ENCODE measurements around the gene VWA5B2.

VWA5B2 gene

GRCh38 chr3:184223946-184224345, 5.4 kb upstream of the VWA5B2 start:
- no peak for DNase-seq (ENCODE audit: low read depth in 2 of 2)

DNA sequence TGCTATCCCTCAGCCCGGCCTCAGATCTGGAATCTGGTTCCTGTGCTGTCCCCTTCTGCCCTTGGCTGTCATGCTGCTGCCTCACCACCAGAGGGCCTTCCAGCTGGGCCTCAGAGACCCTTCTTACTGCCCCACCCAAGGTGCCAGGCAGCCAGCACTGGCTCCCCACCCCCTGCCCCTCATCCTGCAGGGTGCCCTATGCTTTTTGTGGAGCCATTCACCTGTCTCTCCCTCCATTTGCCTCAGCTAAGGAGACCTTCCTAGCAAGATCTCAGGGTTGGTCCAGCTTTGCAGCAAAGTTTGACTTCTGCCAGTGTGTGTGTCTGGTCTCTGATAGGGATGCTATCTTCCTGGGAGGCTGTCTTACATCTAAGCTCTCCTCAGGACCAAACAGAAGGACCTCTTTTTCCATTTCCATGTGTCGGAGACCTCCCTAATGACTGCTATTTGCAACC, 1.9 kb upstream of the VWA5B2 start:
- no peak for DNase-seq (ENCODE audit: low read depth in 2 of 2)

DNA sequence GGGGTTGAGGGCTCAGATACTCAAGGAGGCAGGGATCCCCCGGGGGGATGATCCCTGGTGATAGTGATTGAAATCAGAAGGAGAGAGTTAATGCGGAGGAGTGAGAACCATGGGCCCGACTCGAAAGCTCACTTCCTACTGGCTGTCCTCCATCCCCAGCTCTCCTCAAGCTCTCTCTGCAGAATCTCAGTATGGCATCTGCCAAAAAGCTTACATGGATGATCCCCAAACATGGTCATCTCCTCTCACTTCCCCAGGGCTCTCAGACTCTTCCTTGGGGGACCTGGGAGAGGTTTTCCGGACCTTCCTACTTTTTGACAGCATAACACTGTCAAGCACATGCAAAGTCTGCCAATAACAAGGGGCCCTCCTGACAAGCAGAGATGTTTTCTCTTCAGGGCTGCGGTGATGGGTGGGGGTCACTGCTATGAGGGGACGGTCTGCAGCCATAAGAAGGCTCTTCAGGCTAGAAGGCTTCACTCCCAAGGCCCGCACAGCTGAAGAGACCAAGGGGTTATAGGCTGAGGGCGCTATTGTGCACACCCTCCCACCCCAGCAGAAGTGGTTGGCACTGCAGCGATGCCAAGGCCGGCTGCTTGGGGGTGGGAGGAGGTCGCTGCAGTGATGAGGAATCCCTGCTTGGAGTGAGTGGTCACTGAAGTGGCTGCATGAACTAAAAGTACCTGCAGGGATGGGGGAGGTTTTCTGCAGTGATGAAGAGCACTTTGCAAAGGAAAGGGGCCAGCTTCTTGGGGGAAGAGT, 828 bp upstream of the VWA5B2 start:
- DNase-seq (ENCODE audit: low read depth in 2 of 2) = no peak

DNA sequence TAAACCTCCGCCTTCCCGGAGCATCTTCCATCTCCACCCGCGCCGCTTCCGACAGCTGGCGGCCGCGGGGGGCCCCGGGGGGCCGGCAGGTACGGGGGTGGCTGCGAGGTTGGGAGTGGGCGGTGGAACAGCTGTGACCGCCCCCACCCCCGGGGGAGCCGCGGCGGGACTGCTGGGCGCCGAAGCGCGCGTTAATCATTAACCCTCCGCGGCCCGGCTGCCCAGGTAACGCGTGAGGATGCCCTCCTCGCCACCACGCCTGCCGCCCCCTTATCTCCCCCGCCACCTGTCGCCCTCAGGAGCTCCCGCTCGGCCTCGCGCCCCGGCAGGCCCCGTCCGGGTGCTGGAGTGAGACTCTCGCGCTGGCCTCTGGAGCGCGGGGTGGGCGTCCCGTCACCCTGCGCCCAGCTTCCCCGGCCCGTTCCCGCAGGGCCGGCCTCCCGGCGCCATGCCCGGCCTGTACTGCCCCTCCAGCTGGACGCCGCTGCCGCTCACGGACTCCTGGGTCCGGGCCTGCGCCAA, 757 bp downstream of the VWA5B2 start:
- DNase-seq (ENCODE audit: low read depth in 2 of 2) = no peak

DNA sequence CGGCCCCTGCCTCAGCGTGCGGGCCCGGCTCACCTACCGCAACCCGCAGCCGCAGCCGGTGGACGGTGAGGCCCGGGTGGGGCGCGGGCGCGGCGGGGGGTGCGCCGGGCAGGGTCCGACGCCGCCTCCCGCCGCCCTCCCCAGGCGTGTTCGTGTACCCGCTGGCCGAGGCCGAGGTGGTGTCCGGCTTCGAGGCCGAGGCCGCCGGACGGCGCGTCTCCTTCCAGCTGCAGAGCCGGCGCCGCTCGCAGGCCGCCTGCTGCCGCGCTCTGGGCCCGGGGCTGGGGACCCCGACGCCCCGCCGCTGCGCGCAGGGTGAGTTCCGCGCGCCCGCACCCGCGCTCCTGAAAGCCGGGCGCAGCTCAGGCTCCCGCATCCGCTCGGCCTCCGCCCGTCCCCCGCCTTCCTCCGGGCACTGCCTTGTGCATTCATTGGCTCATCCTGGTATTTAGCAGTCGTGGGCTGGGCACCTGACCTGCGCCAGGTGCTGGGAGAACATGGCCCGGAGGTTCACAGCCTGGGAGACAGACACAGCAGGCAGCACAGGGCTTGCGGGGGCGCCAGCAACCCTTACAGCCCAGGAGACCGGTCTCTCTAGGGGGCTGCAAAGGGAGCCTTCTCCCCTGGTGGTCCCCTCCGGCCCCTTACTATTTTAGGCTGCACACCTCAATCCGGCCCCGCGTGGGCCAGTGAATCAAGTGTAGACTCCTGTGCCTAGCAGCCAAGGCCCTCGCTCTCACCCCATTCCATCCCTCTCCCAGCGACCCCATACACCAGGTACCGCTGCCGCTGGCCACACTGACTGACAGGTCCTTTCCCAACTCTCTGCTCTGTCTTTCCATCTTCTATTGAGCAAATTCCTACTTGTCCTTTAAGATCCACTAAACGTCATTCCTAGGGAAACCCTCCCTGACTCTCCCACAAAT, 1.5 kb downstream of the VWA5B2 start:
- DNase-seq (ENCODE audit: low read depth in 2 of 2) = no peak

DNA sequence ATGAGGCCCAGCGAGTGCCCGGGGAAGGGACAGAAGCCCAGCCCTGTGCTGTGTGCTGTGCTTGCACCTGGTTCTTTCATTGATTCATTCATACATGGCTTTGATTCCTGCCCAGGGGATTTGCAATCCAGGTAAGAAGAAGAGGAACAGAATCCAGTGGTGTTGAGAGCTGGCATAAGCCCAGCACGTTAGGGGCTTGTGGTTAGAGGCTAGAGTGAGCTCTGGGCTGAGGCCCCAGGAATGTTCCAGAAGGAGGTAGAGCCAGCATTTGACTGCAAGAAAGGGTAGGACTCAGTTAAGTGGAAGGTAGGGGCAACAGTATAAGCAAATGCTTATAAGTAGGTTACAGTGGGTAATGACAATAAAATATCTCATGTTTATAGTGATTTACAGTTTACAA, 2.3 kb downstream of the VWA5B2 start:
- DNase-seq (ENCODE audit: low read depth in 2 of 2) = no peak

DNA sequence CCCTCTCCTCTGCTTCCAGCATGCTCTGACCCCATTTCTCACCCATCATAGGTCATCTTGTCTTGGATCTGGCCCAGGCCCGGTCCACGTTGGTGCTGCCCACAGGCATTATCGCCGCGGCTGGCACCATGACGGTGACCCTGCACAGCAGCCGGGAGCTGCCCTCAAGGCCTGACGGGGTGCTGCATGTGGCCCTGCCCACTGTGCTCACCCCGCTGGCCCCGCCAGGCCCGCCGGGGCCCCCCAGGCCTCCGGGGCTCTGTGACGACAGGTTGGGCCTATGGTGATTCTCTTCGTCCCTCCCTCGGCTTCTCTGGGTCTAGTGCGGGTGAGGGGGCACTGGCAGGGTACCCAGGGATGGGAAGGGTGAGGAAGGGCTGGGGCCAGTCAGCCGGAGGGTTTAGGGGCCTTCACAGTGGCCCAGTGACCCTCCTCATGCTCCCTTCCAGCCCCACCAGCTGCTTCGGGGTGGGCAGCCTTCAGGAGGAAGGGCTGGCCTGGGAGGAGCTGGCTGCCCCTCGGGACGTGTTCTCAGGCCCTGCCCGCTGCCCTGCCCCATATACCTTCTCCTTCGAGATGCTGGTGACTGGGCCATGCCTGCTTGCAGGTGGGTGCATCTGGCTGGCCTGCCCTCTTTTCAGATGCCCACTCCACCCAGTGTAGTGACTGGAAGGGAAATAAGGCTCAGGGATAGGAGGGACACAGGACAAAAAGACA, 3.9 kb downstream of the VWA5B2 start:
- no peak for DNase-seq (ENCODE audit: low read depth in 2 of 2)

DNA sequence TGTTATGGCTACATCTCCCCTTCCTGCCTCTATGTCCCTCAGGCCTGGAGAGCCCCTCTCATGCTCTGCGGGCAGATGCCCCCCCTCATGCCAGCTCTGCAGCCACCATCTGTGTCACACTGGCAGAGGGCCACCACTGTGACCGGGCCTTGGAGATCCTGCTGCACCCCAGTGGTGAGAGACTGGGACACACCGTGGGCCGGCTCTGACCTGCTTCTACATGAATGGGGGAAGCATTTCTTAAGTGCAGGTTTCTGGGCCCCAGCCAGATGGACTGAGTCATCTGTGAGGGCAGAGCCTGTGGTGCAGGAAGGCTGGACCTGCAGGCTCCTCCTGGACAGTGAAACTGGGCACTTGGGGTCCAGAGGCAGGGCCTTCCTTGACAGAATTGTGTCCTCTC, 4.8 kb downstream of the VWA5B2 start:
- no peak for DNase-seq (ENCODE audit: low read depth in 2 of 2)

- no peak for DNase-seq (ENCODE audit: low read depth in 2 of 2)
Observed at GRCh38 chr3:184234671-184235380, 5.4 kb downstream of the VWA5B2 start.

DNA sequence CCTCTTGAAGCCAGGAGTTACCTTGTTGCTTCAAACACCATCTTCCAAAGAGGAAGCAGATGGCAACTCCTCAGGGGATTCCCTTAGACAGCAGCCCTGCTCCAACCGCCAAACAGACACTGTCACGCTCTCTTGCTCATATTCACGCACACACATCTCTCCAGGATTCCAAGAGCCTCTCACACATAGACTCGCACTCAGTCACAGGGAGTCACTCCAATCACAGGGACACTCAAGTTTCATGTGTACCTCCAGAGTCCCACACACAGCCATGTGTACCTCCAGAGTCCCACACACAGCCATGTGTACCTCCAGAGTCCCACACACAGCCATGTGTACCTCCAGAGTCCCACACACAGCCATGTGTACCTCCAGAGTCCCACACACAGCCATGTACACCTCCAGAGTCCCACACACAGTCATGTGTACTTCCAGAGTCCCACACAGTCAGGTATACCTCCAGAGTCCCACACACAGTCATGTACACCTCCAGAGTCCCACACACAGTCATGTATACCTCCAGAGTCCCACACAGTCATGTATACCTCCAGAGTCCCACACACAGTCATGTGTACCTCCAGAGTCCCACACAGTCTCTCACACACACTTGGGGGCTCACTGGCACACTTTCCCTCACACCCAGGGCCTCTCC, 6.1 kb downstream of the VWA5B2 start:
- no peak for DNase-seq (ENCODE audit: low read depth in 2 of 2)

GRCh38 chr3:184236033-184236410, 6.6 kb downstream of the VWA5B2 start:
- DNase-seq (ENCODE audit: low read depth in 2 of 2) = no peak

DNA sequence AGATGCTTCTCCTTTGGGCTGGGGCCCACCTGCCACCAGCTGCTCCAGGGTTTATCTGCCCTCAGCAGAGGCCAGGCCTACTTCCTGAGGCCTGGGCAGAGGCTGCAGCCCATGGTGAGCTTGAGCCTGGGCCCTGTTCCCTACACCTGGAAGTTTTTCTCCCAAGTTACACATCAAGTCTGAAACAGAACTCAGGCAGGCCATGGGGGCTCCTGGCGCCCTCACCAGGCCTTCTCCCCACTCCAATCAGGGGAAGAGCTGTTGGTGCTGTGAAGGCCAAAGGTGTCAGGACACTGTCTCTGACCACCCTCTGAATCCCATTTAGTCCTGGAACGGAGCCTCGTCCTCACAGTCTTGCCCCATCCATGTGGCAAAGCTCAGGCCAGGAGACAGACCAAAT, 7.3 kb downstream of the VWA5B2 start:
- no peak for DNase-seq (ENCODE audit: low read depth in 2 of 2)

DNA sequence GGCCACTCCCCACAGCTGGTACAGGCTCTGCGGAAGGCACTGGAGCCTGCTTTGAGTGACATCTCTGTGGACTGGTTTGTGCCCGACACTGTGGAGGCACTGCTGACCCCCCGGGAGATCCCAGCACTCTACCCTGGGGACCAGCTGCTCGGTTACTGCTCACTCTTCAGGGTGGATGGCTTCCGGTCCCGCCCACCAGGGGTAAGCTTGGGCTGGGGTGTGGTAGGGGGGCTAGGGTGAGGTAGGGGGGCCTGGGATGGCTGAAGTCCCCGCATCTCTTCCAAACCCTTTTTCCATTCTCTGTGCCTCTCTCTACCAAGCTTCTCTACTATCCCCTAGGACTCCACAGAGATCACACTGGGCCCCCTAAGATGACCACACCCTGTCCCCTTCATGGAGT, 7.8 kb downstream of the VWA5B2 start:
- no peak for DNase-seq (ENCODE audit: low read depth in 2 of 2)

DNA sequence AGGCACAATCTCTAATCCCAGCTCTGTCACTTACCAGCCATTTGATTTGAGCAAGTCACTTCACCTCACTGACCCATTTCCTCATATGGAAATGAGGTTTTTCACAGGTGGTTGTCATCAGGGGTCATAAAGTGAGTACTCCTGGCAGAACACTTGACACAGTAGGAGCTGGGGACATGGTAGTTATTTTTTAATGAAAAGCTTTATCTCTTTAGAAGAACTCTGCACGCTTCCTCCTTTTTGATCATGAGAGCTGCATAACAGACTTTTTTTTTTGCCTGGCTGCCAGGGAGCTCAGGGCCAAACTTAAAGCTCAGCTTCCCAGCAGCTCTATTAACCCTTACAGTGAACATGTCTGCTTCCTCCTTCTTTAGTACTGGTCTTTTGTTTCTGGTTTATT, 8.4 kb downstream of the VWA5B2 start:
- DNase-seq (ENCODE audit: low read depth in 2 of 2) = no peak

GRCh38 chr3:184238246-184238818, 8.9 kb downstream of the VWA5B2 start:
- no peak for DNase-seq (ENCODE audit: low read depth in 2 of 2)

GRCh38 chr3:184239221-184239620, 9.8 kb downstream of the VWA5B2 start:
- DNase-seq (ENCODE audit: low read depth in 2 of 2) = no peak

- DNase-seq (ENCODE audit: low read depth in 2 of 2) = no peak
Observed at GRCh38 chr3:184239708-184240107, 10.3 kb downstream of the VWA5B2 start.

- DNase-seq (ENCODE audit: low read depth in 2 of 2) = no peak
Observed at GRCh38 chr3:184240384-184241140, 11.2 kb downstream of the VWA5B2 start.

- DNase-seq (ENCODE audit: low read depth in 2 of 2) = no peak
Observed at GRCh38 chr3:184241141-184241446, 11.7 kb downstream of the VWA5B2 start.

All from stimulated activated CD8-positive, alpha-beta memory T cell treated with anti-CD3 and anti-CD28 coated beads, Interleukin-2, amount 100 ng/mL, for 48 hours (primary cell).